ENCODE results near the gene FYB2.

GRCh38 chr1:56824271-56824670 lies 5.1 kb upstream of the FYB2 start:
- no peak for TF ChIP-seq TARDBP (IDR thresholded peaks at IDR 0.05)
- TF ChIP-seq FOXA1 (IDR thresholded peaks at IDR 0.05): no peak
- no peak for TF ChIP-seq BHLHE40 (IDR thresholded peaks at IDR 0.05; ENCODE audit: borderline replicate concordance)
- no peak for TF ChIP-seq SUZ12 (IDR thresholded peaks at IDR 0.05)
- no peak for TF ChIP-seq HDGF (IDR thresholded peaks at IDR 0.05; ENCODE audit: borderline replicate concordance)
- no peak for TF ChIP-seq CTBP1 (IDR thresholded peaks at IDR 0.05; ENCODE audit: borderline replicate concordance)
- no peak for TF ChIP-seq LEF1 (IDR thresholded peaks at IDR 0.05; ENCODE audit: borderline replicate concordance)
- no peak for TF ChIP-seq PKNOX1 (IDR thresholded peaks at IDR 0.05)
- TF ChIP-seq FOXM1 (IDR thresholded peaks at IDR 0.05; ENCODE audit: borderline replicate concordance): no peak
- no peak for TF ChIP-seq SP1 (IDR thresholded peaks at IDR 0.05)
- no peak for TF ChIP-seq FOXK2 (IDR thresholded peaks at IDR 0.05)
- no peak for TF ChIP-seq ELF4 (IDR thresholded peaks at IDR 0.05)
